HEK293 (cell line): Measurements from ENCODE around the gene KLHL40.
"Not testable (repeated sequence)": the region's sequence is repeated elsewhere in the genome, so short reads cannot be mapped to it uniquely, and the experiment has no call there.

Experiments used
- CTCF ChIA-PET: fragments of 350-600 bp; formaldehyde crosslinking; extraction: SDS; loops from one replicate; lab custom pipeline; 2021; ENCODE audit warnings: antibody characterized with exemption; lab: Yijun Ruan, JAX
- POLR2A ChIA-PET: fragments of 300-600 bp; formaldehyde crosslinking; extraction: SDS; loops from one replicate; lab custom pipeline; 2020; ENCODE audit warnings: antibody characterized with exemption, inconsistent platforms; lab: Yijun Ruan, JAX
- H3K27ac ChIP-seq: fragments of 200-500 bp; sonication (Bioruptor generic); 2 replicates; pipeline ENCODE4 v1.5.1; 2014; ENCODE audit warnings: low read depth, low read length, control low read depth, inconsistent platforms; ENCODE audit errors: extremely low read depth
- H3K36me3 ChIP-seq, 2 experiments: fragments of 200-500 bp in 1 of 2; sonication (Bioruptor generic) in 1 of 2; 1 replicate in 1 of 2; 2 replicates in 1 of 2; pipeline ENCODE4 v1.5.1; 2014 to 2017; ENCODE audit warnings: inconsistent platforms in 2 of 2, low read length in 2 of 2; ENCODE audit not compliant: control insufficient read depth in 2 of 2, insufficient read depth in 1 of 2
- H3K4me1 ChIP-seq: fragments of 200-500 bp; sonication (Bioruptor generic); 2 replicates; pipeline ENCODE4 v1.5.1; 2014; ENCODE audit warnings: mild to moderate bottlenecking, low read length, inconsistent platforms; ENCODE audit not compliant: control insufficient read depth, insufficient read depth
- H3K4me3 ChIP-seq: 2 replicates; pipeline ENCODE4 v1.5.1; 2011; ENCODE audit warnings: low read depth, mild to moderate bottlenecking, control low read depth, low read length, moderate library complexity
- H3K9me3 ChIP-seq: fragments of 200-500 bp; sonication (Bioruptor generic); 2 replicates; pipeline ENCODE4 v1.5.1; 2014; ENCODE audit warnings: low read depth, low read length, inconsistent platforms; ENCODE audit not compliant: control insufficient read depth, insufficient read depth
- GLI2 ChIP-seq: fragments of 450-650 bp; formaldehyde crosslinking; IDR thresholded peaks from 2 replicates; pipeline ENCODE4; 2017; ENCODE audit warnings: missing biosample characterization, missing genetic modification characterization, low read depth, borderline replicate concordance
- HOXD13 ChIP-seq: sonication (generic); formaldehyde crosslinking; IDR thresholded peaks from 2 replicates; pipeline ENCODE4 v1.8.0; 2022; ENCODE audit warnings: missing genetic modification reagents, borderline replicate concordance
- KLF16 ChIP-seq: fragments of 450-650 bp; formaldehyde crosslinking; IDR thresholded peaks from 2 replicates; pipeline ENCODE4 v1.5.1; 2017; ENCODE audit warnings: missing biosample characterization, missing genetic modification characterization
- KLF8 ChIP-seq: fragments of 450-650 bp; formaldehyde crosslinking; IDR thresholded peaks from 2 replicates; pipeline ENCODE4 v1.5.1; 2016; ENCODE audit warnings: missing biosample characterization, missing genetic modification characterization
- PRDM1 ChIP-seq: fragments of 450-650 bp; formaldehyde crosslinking; IDR thresholded peaks from 2 replicates; pipeline ENCODE4; 2016; ENCODE audit warnings: missing biosample characterization, missing genetic modification characterization
- ZNF155 ChIP-seq: fragments of 450-650 bp; formaldehyde crosslinking; IDR thresholded peaks from 2 replicates; pipeline ENCODE4 v1.5.1; 2016; ENCODE audit warnings: missing biosample characterization, missing genetic modification characterization
- ZNF274 ChIP-seq, 2 experiments: fragments of 200-500 bp in 1 of 2; fragments of 450-650 bp in 1 of 2; sonication (Bioruptor generic) in 1 of 2; formaldehyde crosslinking in 1 of 2; IDR thresholded peaks; 2 replicates each; pipeline versions ENCODE4 v1.5.1 to v1.6.1; 2014 to 2016; ENCODE audit warnings: borderline replicate concordance in 1 of 2, inconsistent platforms in 1 of 2, low read length in 1 of 2, missing biosample characterization in 1 of 2, missing genetic modification characterization in 1 of 2
- ZNF341 ChIP-seq: fragments of 450-650 bp; formaldehyde crosslinking; IDR thresholded peaks from 2 replicates; pipeline ENCODE4; 2016; ENCODE audit warnings: low read depth, missing biosample characterization, missing genetic modification characterization
- ZNF426 ChIP-seq: fragments of 450-650 bp; formaldehyde crosslinking; IDR thresholded peaks from 2 replicates; pipeline ENCODE4 v1.5.1; 2017; ENCODE audit warnings: missing biosample characterization, missing genetic modification characterization, mild to moderate bottlenecking, inconsistent platforms, moderate library complexity
- ZNF544 ChIP-seq: fragments of 450-650 bp; formaldehyde crosslinking; IDR thresholded peaks from 2 replicates; pipeline ENCODE4 v1.5.0; 2017; ENCODE audit warnings: missing biosample characterization, missing genetic modification characterization
- ZNF548 ChIP-seq: fragments of 450-650 bp; formaldehyde crosslinking; IDR thresholded peaks from 2 replicates; pipeline ENCODE4 v1.5.1; 2016; ENCODE audit warnings: missing biosample characterization, missing genetic modification characterization
- ZNF600 ChIP-seq: fragments of 450-650 bp; formaldehyde crosslinking; IDR thresholded peaks from 2 replicates; pipeline ENCODE4 v1.5.1; 2016; ENCODE audit warnings: missing biosample characterization, missing genetic modification characterization
- ZNF610 ChIP-seq: fragments of 450-650 bp; formaldehyde crosslinking; IDR thresholded peaks from 2 replicates; pipeline ENCODE4 v1.5.1; 2016; ENCODE audit warnings: missing biosample characterization, missing genetic modification characterization, borderline replicate concordance
- ZNF658 ChIP-seq: fragments of 450-650 bp; formaldehyde crosslinking; IDR thresholded peaks from 2 replicates; pipeline ENCODE4; 2016; ENCODE audit warnings: missing biosample characterization, missing genetic modification characterization
- ZNF664 ChIP-seq: fragments of 450-650 bp; formaldehyde crosslinking; IDR thresholded peaks from 2 replicates; pipeline ENCODE4 v1.5.1; 2016; ENCODE audit warnings: missing biosample characterization, missing genetic modification characterization
- ZNF777 ChIP-seq: fragments of 450-650 bp; formaldehyde crosslinking; IDR thresholded peaks from 2 replicates; pipeline ENCODE4 v1.5.1; 2017; ENCODE audit warnings: missing biosample characterization, missing genetic modification characterization, borderline replicate concordance
- ZNF837 ChIP-seq: fragments of 450-650 bp; formaldehyde crosslinking; IDR thresholded peaks from 2 replicates; pipeline ENCODE4 v1.5.1; 2016; ENCODE audit warnings: missing biosample characterization, missing genetic modification characterization
- ZSCAN16 ChIP-seq: fragments of 450-650 bp; formaldehyde crosslinking; IDR thresholded peaks from 2 replicates; pipeline ENCODE4 v1.5.1; 2016; ENCODE audit warnings: missing biosample characterization, missing genetic modification characterization
- TF ChIP-seq, protein P1 (sequence below): fragments of 450-650 bp; IDR thresholded peaks from 2 replicates; pipeline ENCODE4 v1.5.1; 2018; ENCODE audit warnings: missing biosample characterization, missing genetic modification characterization

The KLHL40 gene

DNA sequence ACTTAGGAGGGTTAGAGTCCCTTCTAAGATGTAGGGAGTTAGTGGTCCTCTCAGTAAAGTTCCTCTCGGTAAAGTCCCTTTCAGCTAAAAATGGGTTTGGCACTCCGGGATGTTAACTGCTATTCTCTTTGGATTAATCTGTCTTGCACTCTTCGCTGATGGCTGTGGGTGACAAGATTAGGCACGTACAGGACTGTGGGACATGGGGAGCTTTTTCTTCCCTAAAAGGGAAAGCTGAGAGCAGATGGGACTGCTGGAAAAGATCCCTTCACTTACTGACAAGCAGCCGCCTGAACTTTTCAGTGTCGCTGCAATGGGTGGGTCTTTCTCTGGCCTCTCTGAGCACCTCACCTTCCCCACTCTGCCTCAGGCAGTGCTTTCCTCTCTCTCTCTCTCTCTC lies 33.7 kb downstream of the KLHL40 start:
- no peak overlapping the region for H3K27ac ChIP-seq
- ChIA-PET POLR2A (no interaction called here), CTCF (no interaction called here)
- TF ChIP-seq ZNF600, result no peak
- no peak for TF ChIP-seq ZNF658 (tag by site-specific recombination)
- TF ChIP-seq ZNF544 (tag by site-specific recombination), result no peak
- no peaks in the 10 kb centered on the region for H3K9me3 ChIP-seq
- H3K36me3 ChIP-seq, result no peaks in the 10 kb centered on the region
- H3K4me1 ChIP-seq, result no peaks in the 10 kb centered on the region
- no peak overlapping the region for H3K4me3 ChIP-seq

DNA sequence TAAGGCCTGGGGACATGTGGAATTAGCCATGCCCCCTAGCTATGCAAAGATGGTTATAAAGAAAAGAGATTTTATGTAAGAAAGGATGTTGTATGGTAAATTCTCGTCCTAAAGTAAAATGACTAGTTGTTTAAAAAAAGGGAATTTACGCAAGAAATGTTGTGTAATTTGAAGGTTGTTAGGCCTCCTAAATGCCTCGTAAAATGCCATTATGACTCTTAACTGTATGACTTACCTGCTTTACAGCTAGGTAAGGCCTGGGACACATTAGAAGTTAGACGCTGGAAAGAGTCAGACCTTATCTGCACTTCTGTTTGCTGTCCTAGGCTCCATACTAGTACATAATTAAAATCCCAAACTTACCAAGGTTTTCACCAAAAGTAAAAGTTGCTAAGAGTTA lies 34.8 kb downstream of the KLHL40 start:
- Histone ChIP-seq H3K4me3 (no peak overlapping the region), H3K9me3 (no peaks in the 10 kb centered on the region), H3K27ac (no peak overlapping the region), H3K4me1 (no peaks in the 10 kb centered on the region), H3K36me3 (no peaks in the 10 kb centered on the region)
- ChIA-PET POLR2A (no interaction called here), CTCF (interaction anchor here (0.6 kb wide), 1 partner anchor 221 kb away, joined by 3 read pairs; no protein-coding TSS in a partner anchor)
- TF ChIP-seq ZNF777 (tag by site-specific recombination) (no peak), ZNF664 (tag by site-specific recombination) (peak; percentile 13; the same call in 1 of the 2 replicates)

DNA sequence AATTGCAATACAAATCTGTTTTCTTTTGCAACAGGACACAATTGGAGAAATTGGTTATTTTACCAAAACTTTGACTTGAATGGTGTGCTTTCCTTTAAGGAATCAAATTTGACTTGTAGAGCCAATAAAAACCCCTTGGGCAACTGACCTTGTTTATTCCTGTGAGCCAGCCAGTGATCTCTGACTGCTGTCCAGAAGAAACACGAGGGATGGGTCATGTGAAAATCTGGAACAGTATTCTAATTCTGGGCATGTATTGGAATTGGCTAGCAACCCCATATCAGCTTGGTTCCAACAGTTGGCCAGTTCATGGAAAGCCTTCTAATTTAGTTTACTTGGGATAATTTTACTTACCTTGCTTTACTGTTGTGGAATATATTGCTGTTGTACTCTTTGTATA lies 36.4 kb downstream of the KLHL40 start:
- ChIA-PET CTCF (no interaction called here), POLR2A (no interaction called here)
- Histone ChIP-seq H3K4me1 (no peaks in the 10 kb centered on the region), H3K36me3 (no peaks in the 10 kb centered on the region), H3K4me3 (no peak overlapping the region), H3K9me3 (no peaks in the 10 kb centered on the region), H3K27ac (no peak overlapping the region)
- TF ChIP-seq ZSCAN16 (no peak), ZNF341 (tag by site-specific recombination) (no peak), PRDM1 (tag by site-specific recombination) (no peak), ZNF548 (tag by site-specific recombination) (no peak), ZNF837 (no peak), ZNF274 (IDR thresholded peaks at IDR 0.05; ENCODE audit: low read length) (no peak), ZNF274 (tag by site-specific recombination; IDR thresholded peaks at IDR 0.05; ENCODE audit: borderline replicate concordance) (no peak), ZNF610 (tag by site-specific recombination) (no peak), HOXD13 (no peak), KLF16 (tag by site-specific recombination) (no peak), ZNF426 (no peak), ZNF155 (tag by site-specific recombination) (no peak), KLF8 (tag by site-specific recombination) (no peak), GLI2 (no peak)
- TF ChIP-seq, protein P1, sequence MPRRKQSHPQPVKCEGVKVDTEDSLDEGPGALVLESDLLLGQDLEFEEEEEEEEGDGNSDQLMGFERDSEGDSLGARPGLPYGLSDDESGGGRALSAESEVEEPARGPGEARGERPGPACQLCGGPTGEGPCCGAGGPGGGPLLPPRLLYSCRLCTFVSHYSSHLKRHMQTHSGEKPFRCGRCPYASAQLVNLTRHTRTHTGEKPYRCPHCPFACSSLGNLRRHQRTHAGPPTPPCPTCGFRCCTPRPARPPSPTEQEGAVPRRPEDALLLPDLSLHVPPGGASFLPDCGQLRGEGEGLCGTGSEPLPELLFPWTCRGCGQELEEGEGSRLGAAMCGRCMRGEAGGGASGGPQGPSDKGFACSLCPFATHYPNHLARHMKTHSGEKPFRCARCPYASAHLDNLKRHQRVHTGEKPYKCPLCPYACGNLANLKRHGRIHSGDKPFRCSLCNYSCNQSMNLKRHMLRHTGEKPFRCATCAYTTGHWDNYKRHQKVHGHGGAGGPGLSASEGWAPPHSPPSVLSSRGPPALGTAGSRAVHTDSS (tag by site-specific recombination), result no peak

DNA sequence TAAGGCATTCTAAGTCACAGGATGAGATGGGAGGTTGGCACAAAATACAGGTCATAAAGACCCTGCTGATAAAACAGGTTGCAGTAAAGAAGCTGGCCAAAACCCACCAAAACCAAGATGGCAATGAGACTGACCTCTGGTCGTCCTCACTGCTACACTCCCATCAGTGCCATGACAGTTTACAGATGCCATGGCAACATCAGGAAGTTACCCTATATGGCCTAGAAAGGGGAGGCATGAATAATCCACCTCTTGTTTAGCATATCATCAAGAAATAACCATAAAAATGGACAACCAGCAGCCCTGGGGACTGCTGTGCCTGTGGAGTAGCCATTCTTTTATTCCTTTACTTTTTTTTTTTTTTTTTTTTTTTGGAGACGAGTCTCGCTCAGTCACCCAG lies 37.1 kb downstream of the KLHL40 start:
- H3K36me3 ChIP-seq, H3K4me1 ChIP-seq, H3K4me3 ChIP-seq, H3K27ac ChIP-seq, CTCF ChIA-PET, POLR2A ChIA-PET, H3K9me3 ChIP-seq: not testable (repeated sequence)
